ENCODE measurements around the gene AURKAIP1. TPM values are rescaled to one million over a fixed set of nuclear protein-coding genes. Genes with fewer than 3 reads are reported as not detected.

AURKAIP1 gene
- total and polyA plus RNA-seq, 9 of the 15 experiments (the other 6 are each of a cell fraction or from before 2014, with no cell fraction given), result 7.8 to 478 (median 92.0) TPM

DNA sequence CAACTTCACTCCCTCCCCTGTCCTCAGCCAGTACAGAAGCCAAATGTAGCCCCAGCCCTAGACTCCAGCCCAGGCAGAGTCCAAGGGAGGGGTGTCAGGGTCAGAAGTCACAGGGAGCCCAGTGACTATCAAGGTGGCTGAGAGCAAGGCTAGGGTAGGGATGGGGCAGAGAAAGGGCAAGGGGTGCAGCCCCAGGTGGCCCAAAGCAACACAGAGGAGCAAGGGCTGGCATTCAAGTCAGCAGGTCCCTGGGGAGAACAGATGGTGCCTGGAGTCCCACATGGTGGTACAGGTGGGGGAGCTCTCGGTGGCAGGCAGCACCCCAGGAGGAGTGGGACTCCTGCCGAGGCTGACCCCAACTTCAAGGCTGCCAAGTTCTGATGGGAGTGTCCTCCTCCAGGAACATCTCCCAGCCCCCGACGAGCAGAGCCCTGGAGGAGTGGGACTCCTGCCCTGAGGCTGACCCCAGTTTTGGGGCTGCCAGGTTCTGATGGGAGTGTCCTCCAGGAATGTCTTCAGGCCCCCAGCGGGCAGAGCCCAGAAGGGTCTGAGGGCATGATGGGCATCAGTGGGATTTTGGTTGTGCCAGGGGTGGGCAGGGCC, 22.1 kb downstream of the AURKAIP1 start:
- no TSS peak for BruUV-seq (replicated peaks)
- no peak for ATAC-seq
- CTCF ChIA-PET (ENCODE audit: low intra/inter-chr PET ratio), result no interaction called here

More for the DNA sequence above, 22.1 kb downstream of the AURKAIP1 start:
- 33% methylated on average over 5 of the region's 5 CpGs for WGBS (ENCODE audit: insufficient coverage, low coverage, missing lambda C conversion rate)
- POLR2A ChIA-PET, result interaction anchor here (0.6 to 1.3 kb wide), 5 partner anchors 16 to 49 kb away, joined by 3 to 5 read pairs (median 4); no protein-coding TSS in a partner anchor
- Histone ChIP-seq H2AFZ (ENCODE audit: low read depth, low read length) (no peak overlapping the region), H3K9me3 (replicated peaks; ENCODE audit: control insufficient read depth, insufficient read depth, low read depth, low read length) (no peaks in the 10 kb centered on the region), H3K4me2 (ENCODE audit: insufficient read depth, low read length) (no peak overlapping the region), H3K79me2 (ENCODE audit: control insufficient read depth, insufficient read depth, low read length) (peaks cover 23% of the 10 kb centered on the region), H3K27me3 (ENCODE audit: control insufficient read depth in 2 of 2, insufficient read depth in 2 of 2, low read length in 2 of 2) (no peaks in the 10 kb centered on the region), H3K4me3 (no peak overlapping the region), H3K9ac (ENCODE audit: insufficient read depth in 1 of 2, low read depth in 2 of 2, low read length in 2 of 2) (peak overlapping the region in 1 of 2 experiments; percentile 69; a peak in 2 of 4 replicates), H3K9me1 (ENCODE audit: control insufficient read depth, insufficient read depth, low read length) (no peaks in the 10 kb centered on the region), H3K27ac (ENCODE audit: extremely low read depth, low read depth, low read length) (no peak overlapping the region), H4K20me1 (replicated peaks; ENCODE audit: control insufficient read depth, insufficient read depth, low read length) (peaks cover 3% of the 10 kb centered on the region; the same call in 1 of the 2 replicates), H3K4me1 (replicated peaks in 1 of 2; ENCODE audit: control insufficient read depth in 2 of 2, insufficient read depth in 2 of 2, low read length in 2 of 2) (peaks cover 9 to 76% of the 10 kb centered on the region in 2 experiments; a peak in 4 of 5 replicates), H3K36me3 (ENCODE audit: control insufficient read depth, insufficient read depth, low read length) (no peaks in the 10 kb centered on the region)
- TF ChIP-seq KDM5B (IDR thresholded peaks at IDR 0.05; ENCODE audit: insufficient replicate concordance, low read depth, low read length) (peak; percentile 9), POLR2AphosphoS2 (IDR thresholded peaks at IDR 0.05; ENCODE audit: low read length) (peak; percentile 73; the same call in 1 of the 2 replicates), CEBPG (CRISPR knock-in tag; IDR thresholded peaks at IDR 0.05) (no peak), CEBPG (tag; conservative IDR thresholded peaks at IDR 0.05 in 1 of 2, IDR thresholded peaks at IDR 0.05 in 1 of 2) (no peak), POLR2A (conservative IDR thresholded peaks at IDR 0.05) (0 out of 2 replicates have a peak, but pooled peaks have one; percentile 18)
- intact Hi-C loops (cut with micrococcal nuclease) (no loop called here), in situ Hi-C loops (cut with MboI) (no loop called here)
- DNase-seq (ENCODE audit: extremely low read depth in 1 of 4, low spot score in 3 of 4) (no peak), FAIRE-seq (no peak)

Measured in K562 (cell line).